Right lobe of liver (tissue), 4 donors: ENCODE measurements around the gene DBX1.

Experiments used
- POLR2A ChIP-seq: fragments of 450-650 bp; IDR thresholded peaks from one replicate; pipeline ENCODE4 v1.6.1; 2017; ENCODE audit warnings: antibody characterized with exemption, mild to moderate bottlenecking
- TF ChIP-seq, protein P1 (sequence below), 4 donors: fragments of 200-600 bp in 3 of 4; fragments of 450-650 bp in 1 of 4; IDR thresholded peaks; one replicate each; pipeline versions ENCODE4 v1.5.1 to v1.8.0; 2016 to 2022; ENCODE audit warnings: antibody characterized with exemption in 4 of 4, mild to moderate bottlenecking in 2 of 4
- donor health status: DM: no; HTN: no; CAD: no.
- donor health status: DM: no; HTN: no; CAD: no.
- donor health status: DM: no; HTN: yes; CAD: no.

DNA sequence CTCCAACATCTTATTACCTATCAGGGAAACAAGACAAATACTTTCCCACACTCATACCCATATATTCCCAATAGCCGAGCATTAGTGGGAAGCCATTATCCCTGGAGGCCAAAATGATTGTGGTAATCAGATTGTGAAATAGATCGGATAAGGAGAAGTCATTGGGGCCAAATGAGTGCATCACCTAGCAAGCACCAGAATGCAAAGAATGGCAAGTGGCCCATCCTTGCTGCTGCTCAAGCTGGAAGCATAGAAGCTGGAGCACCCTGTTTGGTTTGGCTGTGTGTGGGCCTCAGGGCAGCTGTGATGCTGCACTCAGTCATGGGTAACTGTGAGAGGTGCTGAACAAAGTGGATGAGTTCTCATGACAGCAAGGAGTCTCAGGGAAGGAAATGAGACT is 18.7 kb upstream of the DBX1 start:
- TF ChIP-seq, protein P1, sequence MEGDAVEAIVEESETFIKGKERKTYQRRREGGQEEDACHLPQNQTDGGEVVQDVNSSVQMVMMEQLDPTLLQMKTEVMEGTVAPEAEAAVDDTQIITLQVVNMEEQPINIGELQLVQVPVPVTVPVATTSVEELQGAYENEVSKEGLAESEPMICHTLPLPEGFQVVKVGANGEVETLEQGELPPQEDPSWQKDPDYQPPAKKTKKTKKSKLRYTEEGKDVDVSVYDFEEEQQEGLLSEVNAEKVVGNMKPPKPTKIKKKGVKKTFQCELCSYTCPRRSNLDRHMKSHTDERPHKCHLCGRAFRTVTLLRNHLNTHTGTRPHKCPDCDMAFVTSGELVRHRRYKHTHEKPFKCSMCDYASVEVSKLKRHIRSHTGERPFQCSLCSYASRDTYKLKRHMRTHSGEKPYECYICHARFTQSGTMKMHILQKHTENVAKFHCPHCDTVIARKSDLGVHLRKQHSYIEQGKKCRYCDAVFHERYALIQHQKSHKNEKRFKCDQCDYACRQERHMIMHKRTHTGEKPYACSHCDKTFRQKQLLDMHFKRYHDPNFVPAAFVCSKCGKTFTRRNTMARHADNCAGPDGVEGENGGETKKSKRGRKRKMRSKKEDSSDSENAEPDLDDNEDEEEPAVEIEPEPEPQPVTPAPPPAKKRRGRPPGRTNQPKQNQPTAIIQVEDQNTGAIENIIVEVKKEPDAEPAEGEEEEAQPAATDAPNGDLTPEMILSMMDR (IDR thresholded peaks at IDR 0.05): no peak
- TF ChIP-seq POLR2A: no peak
